DMS153 (cell line): ENCODE data around the gene LRRC15.

ENCODE experiments used
- DNase-seq: peaks from one replicate; lab custom pipeline; 2025; lab: John Stamatoyannopoulos, UW

Gene LRRC15

GRCh38 chr3:194332858-194333211 is 36.7 kb downstream of the LRRC15 start:
- DNase-seq = no peak

GRCh38 chr3:194330579-194330978 is 39.0 kb downstream of the LRRC15 start:
- DNase-seq = no peak

GRCh38 chr3:194330160-194330559 is 39.4 kb downstream of the LRRC15 start:
- DNase-seq = no peak

- DNase-seq = no peak
Measured at GRCh38 chr3:194329583-194329965, 40.0 kb downstream of the LRRC15 start.

- no peak for DNase-seq
Measured at GRCh38 chr3:194328942-194329582, 40.5 kb downstream of the LRRC15 start.

- DNase-seq = no peak
Measured at GRCh38 chr3:194328053-194328657, 41.4 kb downstream of the LRRC15 start.

- DNase-seq = no peak
Measured at GRCh38 chr3:194327218-194328052, 42.1 kb downstream of the LRRC15 start.

- DNase-seq = no peak
Measured at GRCh38 chr3:194326968-194327217, 42.6 kb downstream of the LRRC15 start.

- no peak for DNase-seq
Measured at GRCh38 chr3:194326192-194326967, 43.2 kb downstream of the LRRC15 start.

- DNase-seq = no peak
Measured at GRCh38 chr3:194325424-194326153, 44.0 kb downstream of the LRRC15 start.

- no peak for DNase-seq
Measured at GRCh38 chr3:194324823-194325327, 44.7 kb downstream of the LRRC15 start.

- no peak for DNase-seq
Measured at GRCh38 chr3:194323785-194324735, 45.5 kb downstream of the LRRC15 start.

GRCh38 chr3:194322678-194323211 is 46.8 kb downstream of the LRRC15 start:
- DNase-seq = no peak

- peak; percentile 39 for DNase-seq
Measured at GRCh38 chr3:194321693-194322640, 47.6 kb downstream of the LRRC15 start.

- DNase-seq = no peak
Measured at GRCh38 chr3:194320744-194321243, 48.7 kb downstream of the LRRC15 start.

GRCh38 chr3:194320100-194320499 is 49.4 kb downstream of the LRRC15 start:
- DNase-seq = no peak

GRCh38 chr3:194318511-194319161 is 50.9 kb downstream of the LRRC15 start:
- DNase-seq = no peak

- no peak for DNase-seq
Measured at GRCh38 chr3:194316918-194317317, 52.6 kb downstream of the LRRC15 start.
